Pulmonary artery endothelial cell (primary cell): Measurements from ENCODE around the gene PIK3R5. TPM values are rescaled to one million over a fixed set of nuclear protein-coding genes. Genes with fewer than 3 reads are reported as not detected.

Source experiments
- DNase-seq: peaks from one replicate; pipeline ENCODE4 v3.0.0-alpha.2; 2011; ENCODE audit warnings: low read depth, low spot score
- total RNA-seq: library from RNA; depleted of rRNA; stranded (reverse); fragments of >200 nt; gene quantifications from 2 replicates; pipeline ENCODE4 v1.2.3, GENCODE V29; 2014

The PIK3R5 gene
- total RNA-seq, 1 donor from 2014 or later = not detected

GRCh38 chr17:8835631-8836364, 129.7 kb downstream of the PIK3R5 start:
- no peak for DNase-seq

- no peak for DNase-seq
Measured at GRCh38 chr17:8835106-8835505, 130.4 kb downstream of the PIK3R5 start.

- no peak for DNase-seq
Measured at GRCh38 chr17:8832711-8833352, 132.7 kb downstream of the PIK3R5 start.

- DNase-seq = no peak
Measured at GRCh38 chr17:8831234-8831849, 134.2 kb downstream of the PIK3R5 start.

- no peak for DNase-seq
Measured at GRCh38 chr17:8830141-8830540, 135.4 kb downstream of the PIK3R5 start.

GRCh38 chr17:8829036-8829941, 136.2 kb downstream of the PIK3R5 start:
- no peak for DNase-seq

Other genes starting within 250 kb of the PIK3R5 start
- not detected in 2 replicates for gene CCDC42, start 220.9 kb downstream of the PIK3R5 start, total RNA-seq
- not detected in 2 replicates for gene SPDYE4, start 207.2 kb downstream of the PIK3R5 start, total RNA-seq
- gene MFSD6L, start 166.3 kb downstream of the PIK3R5 start, total RNA-seq = not detected in 2 replicates
- gene PIK3R6, start 98.0 kb downstream of the PIK3R5 start, total RNA-seq = not detected in 2 replicates
- under 0.01 and 0.20 TPM in 2 replicates for gene NTN1, start 55.8 kb upstream of the PIK3R5 start, total RNA-seq